GM08714 (cell line): ENCODE results near the gene CNTNAP4.

ENCODE experiments used
- H3K4me3 ChIP-seq: fragments of 200-500 bp; sonication (Bioruptor generic); 2 replicates; pipeline ENCODE4 v1.5.1; 2014; ENCODE audit warnings: mild to moderate bottlenecking, low read length, inconsistent platforms
- ZNF274 ChIP-seq: IDR thresholded peaks from 2 replicates; pipeline ENCODE4 v1.6.1; 2012; ENCODE audit warnings: mild to moderate bottlenecking, low read depth, low read length

CNTNAP4 gene

DNA sequence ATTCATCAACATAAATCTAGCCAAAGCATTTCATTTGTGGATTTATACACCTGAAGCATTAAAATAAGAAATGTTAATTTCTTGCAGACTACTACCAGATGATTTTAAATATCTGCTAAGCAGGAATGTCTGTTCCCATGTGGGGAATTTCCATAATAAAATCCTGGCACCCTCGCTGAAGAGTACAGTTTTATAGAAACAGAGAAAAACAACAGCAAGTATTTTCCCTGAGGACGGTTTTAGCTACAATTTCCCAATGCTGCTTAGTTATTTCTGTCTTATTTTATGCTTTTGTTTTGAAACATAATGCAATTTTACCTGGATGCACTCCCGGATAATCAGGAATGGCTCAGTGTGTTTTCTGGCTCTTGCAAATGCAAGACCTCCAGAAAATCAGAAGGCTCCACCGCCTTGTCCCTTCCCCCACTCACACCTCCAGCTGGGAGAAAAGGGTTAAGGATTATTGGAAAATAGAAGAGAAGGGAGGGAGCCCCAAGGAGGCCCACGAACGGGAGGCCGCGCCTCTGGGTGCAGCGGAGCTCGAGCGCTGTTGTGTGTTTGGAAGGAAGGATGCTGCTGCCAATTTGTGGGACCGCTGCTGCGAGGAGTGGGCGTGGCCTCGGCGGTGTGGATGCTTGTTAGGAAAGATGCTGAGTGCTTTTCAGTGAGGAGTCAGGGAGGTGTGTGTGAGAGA is at the start of gene CNTNAP4:
Gene CNTNAP4, plus strand, starts transcription at position 657 of the 694 bp plus-strand sequence. CDS start 262 bp downstream, outside the sequence.
- no peak within 1 kb of the TSS for H3K4me3 ChIP-seq
- TF ChIP-seq ZNF274, result no peak

DNA sequence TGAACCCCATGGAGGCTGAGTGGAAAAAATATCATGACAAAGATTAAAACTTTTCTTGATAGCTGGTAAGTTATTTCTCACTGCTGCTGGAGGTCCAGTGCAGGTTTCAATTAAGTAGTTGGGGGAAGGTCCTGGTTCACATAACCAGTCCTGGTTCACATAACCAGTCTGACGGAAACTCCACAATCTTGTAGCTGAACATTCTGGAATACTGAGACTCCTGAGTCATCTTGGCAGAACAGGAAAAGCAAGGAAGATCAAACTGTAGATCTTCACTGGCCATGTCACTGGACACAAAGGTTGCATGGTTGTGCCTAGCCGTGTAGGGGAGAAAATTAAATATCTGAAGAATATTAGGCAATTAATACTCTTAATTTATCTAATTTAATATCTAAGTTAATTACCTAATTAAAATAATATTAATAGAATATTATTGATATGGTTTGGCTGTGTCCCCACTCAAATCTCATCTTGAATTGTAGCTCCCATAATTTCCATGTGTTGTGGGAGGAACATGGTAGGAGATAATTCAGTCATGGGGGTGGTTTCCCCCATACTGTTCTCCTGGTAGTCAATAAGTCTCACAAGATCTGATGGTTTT is 48.6 kb upstream of the CNTNAP4 start:
- no peak overlapping the region for H3K4me3 ChIP-seq
- no peak for TF ChIP-seq ZNF274

DNA sequence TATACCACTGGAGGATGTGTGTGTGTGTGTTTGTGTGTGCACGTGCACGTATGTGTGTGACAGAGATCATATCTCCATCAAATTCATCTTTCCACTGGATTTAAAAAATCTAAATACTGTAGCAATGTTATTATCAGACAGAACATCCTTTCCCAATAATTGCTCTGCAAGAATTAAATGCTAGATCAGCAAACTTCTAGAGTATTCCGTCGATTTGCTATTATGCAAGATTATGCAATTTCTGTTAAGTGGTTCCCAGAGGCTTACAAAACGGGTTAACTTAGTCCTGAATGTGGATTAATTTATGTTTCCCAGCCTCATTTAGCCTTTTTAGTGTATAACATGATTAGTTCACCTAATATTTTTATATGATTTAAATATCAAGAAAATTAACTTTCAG is 44.5 kb upstream of the CNTNAP4 start:
- no peak overlapping the region for H3K4me3 ChIP-seq
- no peak for TF ChIP-seq ZNF274

DNA sequence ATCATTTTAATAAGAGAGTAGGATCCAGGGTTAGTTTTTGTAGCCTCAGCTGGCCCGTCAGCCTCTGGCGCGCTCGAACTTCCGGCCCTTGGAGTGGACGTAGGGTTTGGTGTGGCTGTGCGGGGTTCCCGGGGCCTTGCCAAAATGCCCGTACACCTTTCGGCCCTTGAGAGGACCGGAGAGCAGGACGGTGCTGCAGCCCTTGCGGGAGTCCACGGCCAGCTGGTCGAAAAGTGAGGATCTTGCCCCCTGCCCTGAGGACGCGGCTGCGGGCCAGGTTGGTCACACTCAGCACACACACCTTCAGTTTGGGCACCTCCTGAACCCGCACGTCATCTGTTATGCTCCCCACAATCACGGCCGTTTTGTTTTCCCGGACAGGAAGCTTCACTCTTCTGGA is 42.2 kb upstream of the CNTNAP4 start:
- no peak for TF ChIP-seq ZNF274

DNA sequence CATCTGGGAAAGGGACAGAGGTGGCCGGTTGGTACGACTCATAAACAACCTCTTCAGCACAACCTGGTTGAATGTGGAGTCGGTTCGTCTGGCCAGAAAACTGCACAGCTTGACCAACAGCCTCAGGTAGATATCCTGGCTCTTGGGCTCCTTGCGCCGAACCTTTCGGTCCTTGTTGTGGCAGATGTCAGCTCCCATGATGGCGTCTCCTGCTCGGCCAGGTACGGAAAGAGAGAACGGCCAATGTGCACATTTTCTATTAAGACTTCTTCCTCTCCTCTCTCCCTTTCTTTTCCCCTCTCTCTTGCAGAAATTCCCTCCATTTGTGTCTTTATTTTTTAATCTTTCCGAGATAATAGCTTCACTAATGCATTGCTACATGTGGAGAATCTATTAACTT is 41.8 kb upstream of the CNTNAP4 start:
- TF ChIP-seq ZNF274, result no peak
- no peak overlapping the region for H3K4me3 ChIP-seq

More for the DNA sequence above, 42.2 kb upstream of the CNTNAP4 start:
- H3K4me3 ChIP-seq, result no peak overlapping the region

DNA sequence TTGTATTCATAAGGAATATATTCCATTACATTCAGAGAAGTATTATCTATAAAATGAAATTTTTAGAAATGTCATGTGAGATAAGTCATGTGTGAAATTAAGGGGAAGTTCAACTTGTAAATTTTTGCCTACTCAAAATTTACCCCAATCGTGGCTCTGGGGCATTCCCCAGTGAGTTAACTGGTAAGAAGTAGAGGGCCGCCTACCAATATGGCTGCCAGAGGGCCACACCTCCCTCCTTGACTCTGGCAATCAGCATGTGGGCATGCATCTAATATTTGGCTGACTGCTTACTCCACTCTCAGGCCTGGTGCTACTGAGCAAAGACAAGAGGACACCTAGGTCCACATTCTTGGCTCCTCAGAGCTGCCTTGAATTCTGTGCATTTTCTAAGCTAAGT is 39.7 kb upstream of the CNTNAP4 start:
- no peak for TF ChIP-seq ZNF274
- no peak overlapping the region for H3K4me3 ChIP-seq

DNA sequence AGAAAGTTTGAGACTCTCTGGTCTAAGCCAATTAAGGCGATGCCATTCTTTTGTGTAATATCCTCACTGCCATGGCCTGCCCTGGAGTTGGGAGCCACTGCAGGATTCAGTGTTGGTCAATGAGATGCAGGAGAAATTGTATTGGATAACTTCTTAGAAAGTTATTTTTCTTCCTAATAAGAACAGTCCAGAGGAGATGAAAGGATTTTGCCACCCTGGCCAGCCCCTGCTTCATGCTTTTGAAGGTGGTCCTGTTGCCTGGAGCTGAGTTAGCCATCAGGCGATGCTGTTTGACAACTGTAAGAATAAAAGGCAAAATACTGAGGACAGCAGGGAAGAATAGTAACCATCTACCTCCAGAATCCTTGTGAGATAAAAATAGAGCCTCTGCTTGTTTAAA is 35.4 kb upstream of the CNTNAP4 start:
- H3K4me3 ChIP-seq, result no peak overlapping the region
- TF ChIP-seq ZNF274, result no peak

DNA sequence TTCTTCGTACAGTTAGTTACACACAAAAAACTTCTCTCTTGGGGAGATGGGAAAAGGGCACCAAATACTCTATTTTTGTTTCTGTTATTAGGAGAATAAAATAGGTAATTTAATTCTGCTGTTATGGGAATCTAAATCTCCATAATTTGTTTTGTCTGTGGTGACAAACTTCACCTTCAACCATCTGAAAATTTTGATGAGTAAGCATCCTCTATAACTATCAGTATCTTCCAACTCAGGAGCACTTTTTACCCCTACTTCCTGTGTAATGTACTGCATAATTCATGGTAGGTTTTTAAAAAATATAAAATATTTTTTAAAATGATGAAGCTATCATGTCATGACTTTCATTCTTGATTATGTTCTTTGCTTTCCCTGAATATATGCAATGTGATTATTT is 33.6 kb upstream of the CNTNAP4 start:
- no peak for TF ChIP-seq ZNF274
- H3K4me3 ChIP-seq, result no peak overlapping the region

DNA sequence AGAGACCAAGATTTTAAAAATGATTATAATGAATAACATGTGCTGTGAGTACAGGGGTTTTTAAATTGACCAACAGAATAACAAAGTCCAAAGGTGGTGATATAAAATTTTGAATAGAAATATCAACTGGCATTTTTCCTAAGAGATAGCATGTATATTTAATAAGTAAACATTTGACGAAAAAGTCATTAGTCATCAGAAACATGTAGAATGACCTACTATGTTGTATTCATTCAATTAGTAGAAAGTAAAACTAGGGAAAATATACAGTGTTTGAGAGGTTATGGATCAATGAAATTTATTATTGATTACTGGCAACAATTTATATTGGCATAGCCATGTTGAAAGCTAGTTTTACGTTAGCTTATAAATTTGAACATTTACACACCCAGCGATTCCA is 30.6 kb upstream of the CNTNAP4 start:
- no peak for TF ChIP-seq ZNF274
- no peak overlapping the region for H3K4me3 ChIP-seq

DNA sequence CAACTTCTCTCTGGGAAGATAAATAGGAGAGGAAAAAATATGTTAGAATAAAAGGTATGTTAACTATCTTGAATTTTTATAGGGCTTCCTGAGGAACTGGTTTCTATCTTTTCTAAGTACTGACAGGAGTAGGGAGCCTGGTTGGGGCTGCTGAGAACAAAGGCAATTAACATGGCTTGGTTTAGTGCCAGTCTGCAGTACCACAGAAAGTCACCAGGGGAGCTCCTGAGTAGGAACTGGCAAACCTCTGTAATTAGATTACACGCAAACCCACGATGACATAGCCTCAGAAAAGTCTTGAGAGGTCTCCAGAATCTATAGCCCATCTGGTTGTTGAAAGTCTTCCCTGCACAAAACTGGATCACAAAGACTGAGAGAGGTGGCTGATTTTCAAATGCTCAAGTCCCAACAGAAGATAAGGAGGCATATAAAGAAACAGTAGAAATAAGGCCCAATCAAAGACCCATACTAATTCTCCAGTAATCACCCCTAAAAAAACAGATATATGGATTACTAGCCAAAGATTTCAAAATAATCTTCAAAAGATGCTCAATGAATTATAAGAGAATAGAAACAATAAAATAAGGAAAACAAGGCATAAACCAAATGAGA is 11.7 kb upstream of the CNTNAP4 start:
- no peak overlapping the region for H3K4me3 ChIP-seq
- no peak for TF ChIP-seq ZNF274

DNA sequence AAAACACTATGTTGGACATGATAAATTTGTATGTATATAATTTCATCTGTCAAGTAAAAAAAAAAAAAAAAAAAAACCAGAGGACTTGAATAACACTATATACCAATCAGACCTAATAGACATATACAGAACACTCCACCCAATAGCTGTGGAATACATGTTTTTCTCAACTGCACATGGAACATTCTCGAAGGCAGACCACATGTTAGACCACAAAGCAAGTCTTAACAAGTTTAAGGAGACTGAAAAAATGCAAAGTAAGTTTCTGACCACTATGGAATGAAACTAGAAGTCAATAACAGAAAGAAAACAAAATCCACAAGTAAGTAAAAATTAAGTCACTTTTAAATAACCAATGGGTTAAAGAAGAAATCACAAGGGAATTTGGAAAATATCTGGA is 8.4 kb upstream of the CNTNAP4 start:
- no peak overlapping the region for H3K4me3 ChIP-seq
- TF ChIP-seq ZNF274, result no peak

DNA sequence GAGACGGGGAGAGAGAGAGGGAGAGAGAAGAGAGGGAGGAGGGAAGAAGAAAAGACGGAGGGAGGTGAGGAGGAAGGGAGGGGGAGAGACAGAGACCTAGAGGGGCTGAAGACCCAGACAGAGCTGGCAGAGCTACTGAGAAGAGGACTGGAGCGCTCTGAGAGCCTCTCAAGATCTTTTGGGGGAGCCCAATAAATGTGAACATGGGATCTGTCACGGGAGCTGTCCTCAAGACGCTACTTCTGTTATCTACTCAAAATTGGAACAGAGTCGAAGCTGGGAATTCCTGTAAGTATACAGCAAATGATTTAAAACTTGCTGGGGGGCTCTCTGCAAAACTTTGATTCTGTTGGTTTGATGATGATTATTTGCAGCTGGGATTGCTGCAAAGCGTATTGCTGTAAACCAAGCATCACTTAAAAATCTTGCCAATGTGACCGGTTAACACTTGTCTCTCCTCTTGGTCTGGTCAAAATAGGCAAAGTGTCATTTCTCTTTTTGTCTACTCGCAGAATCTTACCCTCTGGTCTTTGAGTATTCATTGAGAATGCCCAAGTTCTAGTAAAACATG is 344 bp downstream of the CNTNAP4 start:
- H3K4me3 ChIP-seq, result no peak overlapping the region
- TF ChIP-seq ZNF274, result no peak

DNA sequence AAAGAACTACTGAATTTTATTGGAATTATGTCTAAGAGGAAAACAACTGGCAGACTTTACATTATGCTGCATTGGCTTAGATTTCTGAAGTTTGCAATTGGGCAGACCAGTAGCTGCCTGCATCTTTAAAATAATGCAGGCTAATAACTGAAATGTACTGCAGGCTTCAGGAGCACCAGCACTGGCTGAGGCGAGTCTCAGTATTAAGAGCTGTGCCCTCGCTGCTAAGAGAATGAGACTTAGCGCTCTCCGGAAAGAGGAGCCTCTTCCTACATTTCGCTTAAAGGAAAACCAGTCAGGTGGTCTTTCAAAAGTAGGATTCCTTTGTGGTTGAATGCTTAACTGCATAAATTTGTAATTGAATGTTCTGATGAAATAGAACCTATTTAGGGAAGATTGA is 885 bp downstream of the CNTNAP4 start:
- no peak overlapping the region for H3K4me3 ChIP-seq
- TF ChIP-seq ZNF274, result no peak

DNA sequence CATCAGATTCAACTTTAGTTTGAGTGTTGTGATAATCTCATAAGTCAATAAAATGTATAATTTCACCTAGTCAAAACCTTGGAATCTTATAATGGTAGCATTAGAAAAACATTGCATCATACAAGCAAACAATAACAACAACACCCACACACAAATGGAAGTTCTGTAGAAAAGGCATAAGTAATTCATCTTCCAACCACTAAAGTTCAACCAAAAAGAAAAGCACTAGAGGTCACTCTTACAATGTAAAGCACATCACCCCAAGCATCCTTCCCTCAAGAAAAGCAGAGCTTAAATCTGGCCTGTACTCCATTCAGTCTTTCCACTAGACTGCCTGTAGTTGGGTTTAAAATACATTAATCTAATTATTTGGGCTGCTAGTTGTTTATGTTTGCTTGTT is 1.8 kb downstream of the CNTNAP4 start:
- no peak overlapping the region for H3K4me3 ChIP-seq
- TF ChIP-seq ZNF274, result no peak
